OCI-LY7 (cell line): ENCODE measurements around the gene MTHFD1L.

Experiments
- CTCF ChIP-seq: fragments of 200-600 bp; sonication (generic); conservative IDR thresholded peaks from 2 replicates; pipeline ENCODE4 v1.5.1; 2014; ENCODE audit warnings: mild to moderate bottlenecking, antibody characterized with exemption, low read length, moderate library complexity, mixed read lengths
- EZH2phosphoT487 ChIP-seq: fragments of 200-600 bp; sonication (generic); IDR thresholded peaks from 2 replicates; pipeline ENCODE4 v1.6.1; 2018; ENCODE audit warnings: low read depth, borderline replicate concordance, mild to moderate bottlenecking, mixed run types, antibody characterized with exemption, low read length, moderate library complexity, mixed read lengths

GRCh38 chr6:151131324-151132007 lies 266.0 kb downstream of the MTHFD1L start:
- TF ChIP-seq CTCF (no peak), EZH2phosphoT487 (no peak)
